ENCODE data around the gene TGFBR3L.

- TF ChIP-seq, protein P1, sequence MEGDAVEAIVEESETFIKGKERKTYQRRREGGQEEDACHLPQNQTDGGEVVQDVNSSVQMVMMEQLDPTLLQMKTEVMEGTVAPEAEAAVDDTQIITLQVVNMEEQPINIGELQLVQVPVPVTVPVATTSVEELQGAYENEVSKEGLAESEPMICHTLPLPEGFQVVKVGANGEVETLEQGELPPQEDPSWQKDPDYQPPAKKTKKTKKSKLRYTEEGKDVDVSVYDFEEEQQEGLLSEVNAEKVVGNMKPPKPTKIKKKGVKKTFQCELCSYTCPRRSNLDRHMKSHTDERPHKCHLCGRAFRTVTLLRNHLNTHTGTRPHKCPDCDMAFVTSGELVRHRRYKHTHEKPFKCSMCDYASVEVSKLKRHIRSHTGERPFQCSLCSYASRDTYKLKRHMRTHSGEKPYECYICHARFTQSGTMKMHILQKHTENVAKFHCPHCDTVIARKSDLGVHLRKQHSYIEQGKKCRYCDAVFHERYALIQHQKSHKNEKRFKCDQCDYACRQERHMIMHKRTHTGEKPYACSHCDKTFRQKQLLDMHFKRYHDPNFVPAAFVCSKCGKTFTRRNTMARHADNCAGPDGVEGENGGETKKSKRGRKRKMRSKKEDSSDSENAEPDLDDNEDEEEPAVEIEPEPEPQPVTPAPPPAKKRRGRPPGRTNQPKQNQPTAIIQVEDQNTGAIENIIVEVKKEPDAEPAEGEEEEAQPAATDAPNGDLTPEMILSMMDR (tag by site-specific recombination; IDR thresholded peaks at IDR 0.05), result no peak
- no peak for TF ChIP-seq ZNF670 (tag by site-specific recombination; IDR thresholded peaks at IDR 0.05; ENCODE audit: low read depth)
Measured at GRCh38 chr19:7963566-7963965, 48.9 kb downstream of the TGFBR3L start.
